ENCODE measurements around the gene MTA1.

The MTA1 gene

DNA sequence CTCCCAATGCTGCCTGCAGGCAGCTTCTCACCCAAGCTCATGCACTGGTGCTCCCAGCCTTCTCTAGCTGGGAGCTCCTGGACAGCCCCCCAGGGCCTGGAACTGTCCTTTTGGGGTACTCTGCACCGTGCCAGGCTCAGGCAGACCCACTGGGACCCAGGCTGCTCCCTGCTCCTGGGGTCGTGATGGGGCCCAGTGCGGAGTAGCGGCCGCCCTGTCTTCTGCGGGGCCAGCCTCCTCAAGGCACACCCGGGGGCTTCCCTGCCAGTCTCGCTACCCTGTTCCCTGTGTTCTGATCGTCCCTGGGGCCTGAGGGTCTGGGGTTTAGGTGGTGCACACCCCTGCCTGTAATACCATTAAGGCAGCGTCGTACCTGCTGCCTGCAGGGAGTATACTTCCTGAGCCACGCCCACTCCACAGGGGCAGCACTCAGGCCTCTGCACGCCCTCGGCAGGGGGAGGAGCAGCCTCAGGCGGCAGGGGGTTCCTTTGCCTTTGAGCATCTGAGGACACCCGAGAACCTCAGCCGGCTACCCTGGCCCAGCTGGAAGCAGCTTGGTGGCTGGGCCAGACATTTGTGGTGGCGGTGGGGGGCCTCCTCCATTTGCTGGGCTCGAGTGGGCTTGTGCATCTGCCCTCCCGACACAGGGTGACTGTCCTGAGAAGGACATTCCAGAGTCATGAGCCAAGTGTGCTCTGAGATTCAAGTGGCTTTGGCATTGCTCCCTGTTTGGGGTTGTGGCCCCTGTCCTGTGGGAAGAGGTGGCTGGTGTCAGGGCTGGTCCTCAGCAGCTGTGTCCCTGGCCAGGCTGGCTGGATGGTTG, 45.8 kb downstream of the MTA1 start:
- ChIA-PET POLR2A (no interaction called here), CTCF (interaction anchor here (1.0 to 1.1 kb wide), 2 partner anchors 15 to 17 kb away, joined by 4 read pairs; no protein-coding TSS in a partner anchor)
- no peak for DNase-seq (ENCODE audit: low read depth, low spot score)
- TF ChIP-seq, protein P1, sequence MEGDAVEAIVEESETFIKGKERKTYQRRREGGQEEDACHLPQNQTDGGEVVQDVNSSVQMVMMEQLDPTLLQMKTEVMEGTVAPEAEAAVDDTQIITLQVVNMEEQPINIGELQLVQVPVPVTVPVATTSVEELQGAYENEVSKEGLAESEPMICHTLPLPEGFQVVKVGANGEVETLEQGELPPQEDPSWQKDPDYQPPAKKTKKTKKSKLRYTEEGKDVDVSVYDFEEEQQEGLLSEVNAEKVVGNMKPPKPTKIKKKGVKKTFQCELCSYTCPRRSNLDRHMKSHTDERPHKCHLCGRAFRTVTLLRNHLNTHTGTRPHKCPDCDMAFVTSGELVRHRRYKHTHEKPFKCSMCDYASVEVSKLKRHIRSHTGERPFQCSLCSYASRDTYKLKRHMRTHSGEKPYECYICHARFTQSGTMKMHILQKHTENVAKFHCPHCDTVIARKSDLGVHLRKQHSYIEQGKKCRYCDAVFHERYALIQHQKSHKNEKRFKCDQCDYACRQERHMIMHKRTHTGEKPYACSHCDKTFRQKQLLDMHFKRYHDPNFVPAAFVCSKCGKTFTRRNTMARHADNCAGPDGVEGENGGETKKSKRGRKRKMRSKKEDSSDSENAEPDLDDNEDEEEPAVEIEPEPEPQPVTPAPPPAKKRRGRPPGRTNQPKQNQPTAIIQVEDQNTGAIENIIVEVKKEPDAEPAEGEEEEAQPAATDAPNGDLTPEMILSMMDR (IDR thresholded peaks at IDR 0.05; ENCODE audit: insufficient read depth, low read length, missing control alignments), result no peak
- no peak overlapping the region for H3K4me3 ChIP-seq (ENCODE audit: low read depth, low read length)

DNA sequence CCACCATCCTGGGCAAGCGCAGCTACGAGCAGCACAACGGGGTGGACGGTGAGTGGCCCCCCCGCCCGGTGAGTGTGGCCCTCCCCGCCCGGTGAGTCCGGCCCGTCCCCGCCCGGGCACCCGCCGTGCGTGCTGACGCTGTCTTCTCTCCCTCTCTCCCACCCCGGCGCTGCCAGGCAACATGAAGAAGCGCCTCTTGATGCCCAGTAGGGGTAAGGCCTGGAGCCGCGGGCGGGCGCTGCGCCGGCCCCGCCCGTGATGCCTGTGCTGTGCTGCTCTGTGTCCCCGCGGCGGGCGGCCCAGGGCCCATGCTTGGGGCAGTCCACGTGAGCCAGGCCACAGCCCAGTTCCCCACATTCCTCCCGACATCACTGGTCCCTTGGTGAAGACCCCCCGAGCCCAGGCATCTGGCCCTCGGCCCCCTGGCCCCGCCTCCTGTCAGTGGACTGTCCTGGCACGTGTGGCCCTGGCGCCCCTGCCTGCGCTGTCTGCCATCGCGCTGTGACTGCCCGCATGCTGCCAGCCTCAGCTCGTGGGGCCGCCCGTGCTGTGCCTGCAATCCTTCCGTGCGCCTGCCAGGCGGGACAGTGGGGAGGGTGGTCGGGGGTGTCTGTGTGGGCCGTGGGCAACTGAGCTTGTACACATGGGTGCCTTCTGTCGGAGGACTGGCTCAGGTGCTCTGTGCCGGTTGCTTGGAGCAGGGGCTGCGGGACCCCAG, 47.1 kb downstream of the MTA1 start:
- TF ChIP-seq, protein P1 (IDR thresholded peaks at IDR 0.05; ENCODE audit: insufficient read depth, low read length, missing control alignments), result no peak
- H3K4me3 ChIP-seq (ENCODE audit: low read depth, low read length), result no peak overlapping the region
- POLR2A ChIA-PET, result no interaction called here
- no peak for DNase-seq (ENCODE audit: low read depth, low spot score)
- CTCF ChIA-PET, result interaction anchor here (2.6 kb wide), 1 partner anchor 15 kb away, joined by 15 read pairs; no protein-coding TSS in a partner anchor

GRCh38 chr14:105467249-105467941, 47.8 kb downstream of the MTA1 start:
- no peak overlapping the region for H3K4me3 ChIP-seq (ENCODE audit: low read depth, low read length)
- ChIA-PET POLR2A (no interaction called here), CTCF (interaction anchor here (1.5 to 2.6 kb wide), 2 partner anchors 14 to 61 kb away, joined by 6 to 15 read pairs; no protein-coding TSS in a partner anchor)
- DNase-seq (ENCODE audit: low read depth, low spot score), result no peak
- TF ChIP-seq, protein P1 (IDR thresholded peaks at IDR 0.05; ENCODE audit: insufficient read depth, low read length, missing control alignments), result no peak

DNA sequence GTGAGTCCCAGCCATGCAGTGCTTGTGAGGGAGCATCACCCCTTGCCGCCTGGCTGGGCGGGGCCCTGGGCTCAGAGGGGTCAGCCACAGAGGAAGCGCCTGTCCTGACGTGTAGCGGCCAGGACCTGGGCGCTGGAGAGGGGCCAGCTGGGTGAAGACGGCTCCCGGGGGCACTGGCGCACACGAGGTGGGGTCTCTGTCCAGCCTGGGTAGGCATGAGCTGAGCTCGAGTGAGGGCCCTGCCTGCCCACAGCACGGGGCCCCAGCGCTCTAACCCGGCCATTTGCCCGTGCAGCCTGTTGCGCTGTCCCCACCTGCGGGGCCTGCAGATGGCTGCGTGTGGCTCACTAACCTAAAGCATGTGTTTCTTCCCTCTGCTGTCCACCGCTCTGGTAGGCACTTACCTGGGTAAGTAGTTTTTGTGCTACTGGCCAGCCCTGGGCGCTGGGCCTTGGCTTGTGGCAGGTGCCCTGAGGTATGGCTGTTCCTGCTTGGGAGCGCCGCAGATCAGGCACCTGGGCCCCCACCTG, 48.4 kb downstream of the MTA1 start:
- ChIA-PET CTCF (interaction anchor here (1.5 to 2.6 kb wide), 2 partner anchors 13 to 61 kb away, joined by 6 to 15 read pairs; no protein-coding TSS in a partner anchor), POLR2A (no interaction called here)
- TF ChIP-seq, protein P1 (IDR thresholded peaks at IDR 0.05; ENCODE audit: insufficient read depth, low read length, missing control alignments), result no peak
- H3K4me3 ChIP-seq (ENCODE audit: low read depth, low read length), result no peak overlapping the region
- DNase-seq (ENCODE audit: low read depth, low spot score), result no peak

DNA sequence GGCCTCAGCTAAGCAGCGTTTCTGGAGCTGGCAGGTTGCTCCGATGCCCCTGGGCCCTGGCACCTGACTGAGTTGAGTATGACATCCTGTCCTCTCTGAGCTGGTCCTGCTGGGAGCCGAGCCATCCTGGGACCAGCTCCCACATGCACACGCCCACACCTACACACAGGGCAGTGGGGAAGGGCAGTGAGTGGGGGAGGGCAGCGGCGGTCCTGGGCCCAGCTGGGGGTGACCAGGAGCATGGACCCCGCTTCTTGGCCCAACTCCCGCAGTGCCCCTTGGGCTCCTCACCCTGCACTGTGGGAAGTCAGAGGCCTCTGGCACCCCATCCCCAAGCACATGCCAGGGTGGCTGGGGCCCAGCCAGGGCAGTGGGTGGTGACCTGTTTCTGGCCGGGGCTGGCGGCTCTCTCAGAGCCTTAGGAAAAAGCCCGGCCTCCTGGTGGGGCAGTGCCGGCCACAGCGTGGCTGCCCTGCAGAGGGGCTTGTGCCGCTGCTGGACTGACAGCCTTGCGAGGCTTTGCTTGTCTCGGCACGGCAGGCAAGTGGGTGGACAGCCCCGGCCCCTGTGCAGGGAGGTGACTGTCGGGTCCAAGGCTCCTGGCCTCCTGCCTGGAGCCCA, 49.1 kb downstream of the MTA1 start:
- CTCF ChIA-PET, result interaction anchor here (0.9 to 4.1 kb wide), 5 partner anchors 13 to 60 kb away, joined by 3 to 40 read pairs (median 6); no protein-coding TSS in a partner anchor
- H3K4me3 ChIP-seq (ENCODE audit: low read depth, low read length), result no peak overlapping the region
- DNase-seq (ENCODE audit: low read depth, low spot score), result no peak
- TF ChIP-seq, protein P1 (IDR thresholded peaks at IDR 0.05; ENCODE audit: insufficient read depth, low read length, missing control alignments), result no peak
- POLR2A ChIA-PET, result no interaction called here
